ENCODE results near the gene RAP1GDS1. TPM values are rescaled to one million over a fixed set of nuclear protein-coding genes. Genes with fewer than 3 reads are reported as not detected.
"Not testable (repeated sequence)": the region's sequence is repeated elsewhere in the genome, so short reads cannot be mapped to it uniquely, and the experiment has no call there.

Gene RAP1GDS1
- total RNA-seq, 1 donor from 2014 or later, result 67.8 TPM

GRCh38 chr4:98285676-98286075 lies 24.5 kb downstream of the RAP1GDS1 start:
- no peak overlapping the region for H3K4me3 Mint-ChIP-seq (ENCODE audit: unreplicated experiment)
- no peak for DNase-seq (ENCODE audit: low spot score)
- H3K4me1 Mint-ChIP-seq (ENCODE audit: unreplicated experiment), result peaks cover 13% of the 10 kb centered on the region
- H3K9me3 Mint-ChIP-seq (ENCODE audit: unreplicated experiment), result no peaks in the 10 kb centered on the region
- H3K27ac Mint-ChIP-seq (ENCODE audit: unreplicated experiment), result no peak overlapping the region
- TF ChIP-seq, protein P1, sequence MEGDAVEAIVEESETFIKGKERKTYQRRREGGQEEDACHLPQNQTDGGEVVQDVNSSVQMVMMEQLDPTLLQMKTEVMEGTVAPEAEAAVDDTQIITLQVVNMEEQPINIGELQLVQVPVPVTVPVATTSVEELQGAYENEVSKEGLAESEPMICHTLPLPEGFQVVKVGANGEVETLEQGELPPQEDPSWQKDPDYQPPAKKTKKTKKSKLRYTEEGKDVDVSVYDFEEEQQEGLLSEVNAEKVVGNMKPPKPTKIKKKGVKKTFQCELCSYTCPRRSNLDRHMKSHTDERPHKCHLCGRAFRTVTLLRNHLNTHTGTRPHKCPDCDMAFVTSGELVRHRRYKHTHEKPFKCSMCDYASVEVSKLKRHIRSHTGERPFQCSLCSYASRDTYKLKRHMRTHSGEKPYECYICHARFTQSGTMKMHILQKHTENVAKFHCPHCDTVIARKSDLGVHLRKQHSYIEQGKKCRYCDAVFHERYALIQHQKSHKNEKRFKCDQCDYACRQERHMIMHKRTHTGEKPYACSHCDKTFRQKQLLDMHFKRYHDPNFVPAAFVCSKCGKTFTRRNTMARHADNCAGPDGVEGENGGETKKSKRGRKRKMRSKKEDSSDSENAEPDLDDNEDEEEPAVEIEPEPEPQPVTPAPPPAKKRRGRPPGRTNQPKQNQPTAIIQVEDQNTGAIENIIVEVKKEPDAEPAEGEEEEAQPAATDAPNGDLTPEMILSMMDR (IDR thresholded peaks at IDR 0.05; ENCODE audit: unreplicated experiment), result no peak
- H3K27me3 Mint-ChIP-seq (ENCODE audit: unreplicated experiment), result no peaks in the 10 kb centered on the region
- H3K36me3 Mint-ChIP-seq (ENCODE audit: low read depth, unreplicated experiment), result no peaks in the 10 kb centered on the region

GRCh38 chr4:98287328-98287727 lies 26.1 kb downstream of the RAP1GDS1 start:
- DNase-seq (ENCODE audit: low spot score), result no peak
- TF ChIP-seq, protein P1 (IDR thresholded peaks at IDR 0.05; ENCODE audit: unreplicated experiment), result no peak
- Mint-ChIP-seq H3K4me1 (ENCODE audit: unreplicated experiment) (peaks cover 10% of the 10 kb centered on the region), H3K4me3 (ENCODE audit: unreplicated experiment) (no peak overlapping the region), H3K9me3 (ENCODE audit: unreplicated experiment) (no peaks in the 10 kb centered on the region), H3K36me3 (ENCODE audit: low read depth, unreplicated experiment) (no peaks in the 10 kb centered on the region), H3K27ac (ENCODE audit: unreplicated experiment) (no peak overlapping the region), H3K27me3 (ENCODE audit: unreplicated experiment) (no peaks in the 10 kb centered on the region)

DNA sequence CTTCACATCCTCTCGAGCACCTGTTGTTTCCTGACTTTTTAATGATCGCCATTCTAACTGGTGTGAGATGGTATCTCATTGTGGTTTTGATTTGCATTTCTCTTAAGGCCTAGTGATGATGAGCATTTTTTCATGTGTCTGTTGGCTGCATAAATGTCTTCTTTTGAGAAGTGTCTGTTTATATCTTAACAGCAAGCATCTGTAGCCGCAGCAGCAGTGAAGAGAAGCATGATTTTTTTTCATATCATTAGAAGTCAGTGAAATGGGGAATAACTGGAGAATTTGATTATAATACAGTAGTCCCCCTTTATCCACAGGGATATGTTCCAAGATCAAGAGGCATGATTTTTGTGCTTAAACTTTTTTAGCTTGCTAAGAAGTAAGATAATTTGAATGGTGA lies 27.5 kb downstream of the RAP1GDS1 start:
- not testable (repeated sequence) for DNase-seq (ENCODE audit: low spot score); H3K27ac Mint-ChIP-seq (ENCODE audit: unreplicated experiment); H3K9me3 Mint-ChIP-seq (ENCODE audit: unreplicated experiment); H3K27me3 Mint-ChIP-seq (ENCODE audit: unreplicated experiment); H3K36me3 Mint-ChIP-seq (ENCODE audit: low read depth, unreplicated experiment); H3K4me1 Mint-ChIP-seq (ENCODE audit: unreplicated experiment); H3K4me3 Mint-ChIP-seq (ENCODE audit: unreplicated experiment)

GRCh38 chr4:98289375-98289774 lies 28.2 kb downstream of the RAP1GDS1 start:
- no peak overlapping the region for H3K4me3 Mint-ChIP-seq (ENCODE audit: unreplicated experiment)
- no peaks in the 10 kb centered on the region for H3K27me3 Mint-ChIP-seq (ENCODE audit: unreplicated experiment)
- peaks cover 3% of the 10 kb centered on the region for H3K4me1 Mint-ChIP-seq (ENCODE audit: unreplicated experiment)
- TF ChIP-seq, protein P1 (IDR thresholded peaks at IDR 0.05; ENCODE audit: unreplicated experiment), result no peak
- peaks cover 4% of the 10 kb centered on the region for H3K36me3 Mint-ChIP-seq (ENCODE audit: low read depth, unreplicated experiment)
- no peak for DNase-seq (ENCODE audit: low spot score)
- no peaks in the 10 kb centered on the region for H3K9me3 Mint-ChIP-seq (ENCODE audit: unreplicated experiment)
- H3K27ac Mint-ChIP-seq (ENCODE audit: unreplicated experiment), result no peak overlapping the region

DNA sequence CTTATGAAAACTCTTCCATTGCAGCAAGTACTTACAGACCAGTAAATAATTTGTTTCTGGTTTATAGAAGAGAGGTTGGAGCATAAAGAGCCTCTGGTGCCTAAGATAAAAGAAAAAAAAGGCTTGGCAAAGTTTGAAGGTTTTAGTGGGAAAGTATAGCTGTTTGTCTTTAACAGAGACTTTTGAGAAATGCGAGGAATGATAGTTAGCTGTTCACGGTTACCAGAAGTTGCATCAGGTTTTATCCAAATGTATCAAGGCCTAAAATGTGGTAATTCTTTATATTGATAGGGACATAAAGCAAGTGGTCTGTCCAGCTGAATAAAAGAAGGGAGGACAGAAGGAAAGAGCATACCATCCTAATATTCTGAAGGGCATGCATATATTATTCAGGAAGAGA lies 29.3 kb downstream of the RAP1GDS1 start:
- no peaks in the 10 kb centered on the region for H3K4me1 Mint-ChIP-seq (ENCODE audit: unreplicated experiment)
- TF ChIP-seq, protein P1 (IDR thresholded peaks at IDR 0.05; ENCODE audit: unreplicated experiment), result no peak
- H3K4me3 Mint-ChIP-seq (ENCODE audit: unreplicated experiment), result no peak overlapping the region
- H3K9me3 Mint-ChIP-seq (ENCODE audit: unreplicated experiment), result no peaks in the 10 kb centered on the region
- H3K27ac Mint-ChIP-seq (ENCODE audit: unreplicated experiment), result no peak overlapping the region
- peaks cover 4% of the 10 kb centered on the region for H3K36me3 Mint-ChIP-seq (ENCODE audit: low read depth, unreplicated experiment)
- DNase-seq (ENCODE audit: low spot score), result no peak
- H3K27me3 Mint-ChIP-seq (ENCODE audit: unreplicated experiment), result no peaks in the 10 kb centered on the region
